ENCODE results near the gene FANCG.

- TF ChIP-seq, protein P1, sequence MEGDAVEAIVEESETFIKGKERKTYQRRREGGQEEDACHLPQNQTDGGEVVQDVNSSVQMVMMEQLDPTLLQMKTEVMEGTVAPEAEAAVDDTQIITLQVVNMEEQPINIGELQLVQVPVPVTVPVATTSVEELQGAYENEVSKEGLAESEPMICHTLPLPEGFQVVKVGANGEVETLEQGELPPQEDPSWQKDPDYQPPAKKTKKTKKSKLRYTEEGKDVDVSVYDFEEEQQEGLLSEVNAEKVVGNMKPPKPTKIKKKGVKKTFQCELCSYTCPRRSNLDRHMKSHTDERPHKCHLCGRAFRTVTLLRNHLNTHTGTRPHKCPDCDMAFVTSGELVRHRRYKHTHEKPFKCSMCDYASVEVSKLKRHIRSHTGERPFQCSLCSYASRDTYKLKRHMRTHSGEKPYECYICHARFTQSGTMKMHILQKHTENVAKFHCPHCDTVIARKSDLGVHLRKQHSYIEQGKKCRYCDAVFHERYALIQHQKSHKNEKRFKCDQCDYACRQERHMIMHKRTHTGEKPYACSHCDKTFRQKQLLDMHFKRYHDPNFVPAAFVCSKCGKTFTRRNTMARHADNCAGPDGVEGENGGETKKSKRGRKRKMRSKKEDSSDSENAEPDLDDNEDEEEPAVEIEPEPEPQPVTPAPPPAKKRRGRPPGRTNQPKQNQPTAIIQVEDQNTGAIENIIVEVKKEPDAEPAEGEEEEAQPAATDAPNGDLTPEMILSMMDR (IDR thresholded peaks at IDR 0.05; ENCODE audit: borderline replicate concordance, extremely low read depth, low read length, poor library complexity, severe bottlenecking), result no peak
- no peak for TF ChIP-seq EZH2 (IDR thresholded peaks at IDR 0.05; ENCODE audit: borderline replicate concordance, low read depth, low read length, severe bottlenecking)
These were observed 5.6 kb downstream of the FANCG start for GRCh38 chr9:35074141-35074540.

Measured in DND-41 (cell line).